HG03442 (cell line): ENCODE results near the gene ARX.

Experiments used
- ATAC-seq: cut with Tn5 transposase; IDR thresholded peaks from one replicate; pipeline ENCODE4 v1.9.1; 2021; ENCODE audit warnings: mild to moderate bottlenecking, moderate library complexity; ENCODE audit not compliant: unreplicated experiment

Gene ARX

GRCh38 chrX:25001808-25002660, 13.7 kb downstream of the ARX start:
- ATAC-seq: no peak

GRCh38 chrX:24999511-24999910, 16.3 kb downstream of the ARX start:
- ATAC-seq: no peak

DNA sequence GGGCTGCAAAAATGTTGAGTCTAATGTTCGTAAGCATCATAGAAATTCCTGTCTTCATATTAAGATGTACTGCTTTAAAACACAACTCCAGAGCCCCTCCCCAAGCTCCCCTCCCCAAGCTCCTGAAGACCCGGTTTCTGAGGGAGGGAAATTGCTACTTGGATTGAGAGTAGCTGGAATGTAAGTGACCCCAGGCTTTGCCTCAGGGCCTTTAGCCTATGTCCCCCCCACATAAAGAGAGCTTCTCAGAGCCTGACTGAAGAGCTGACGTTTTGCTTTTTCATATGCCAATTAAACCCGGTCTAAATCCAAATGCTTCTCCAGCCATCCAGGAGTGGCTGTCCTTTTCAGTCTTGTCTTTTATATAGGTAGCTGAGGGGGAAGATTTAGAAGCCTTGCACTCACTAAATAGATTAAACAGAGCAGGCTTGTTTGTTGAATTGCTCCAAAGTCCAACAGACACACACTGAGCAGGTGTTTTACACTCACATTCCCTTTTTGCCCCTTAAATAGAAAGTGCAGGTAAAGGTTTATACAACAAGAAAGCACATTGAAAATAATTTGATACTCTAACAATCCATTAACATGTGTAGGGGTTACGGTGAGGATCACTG, 19.6 kb downstream of the ARX start:
- no peak for ATAC-seq

DNA sequence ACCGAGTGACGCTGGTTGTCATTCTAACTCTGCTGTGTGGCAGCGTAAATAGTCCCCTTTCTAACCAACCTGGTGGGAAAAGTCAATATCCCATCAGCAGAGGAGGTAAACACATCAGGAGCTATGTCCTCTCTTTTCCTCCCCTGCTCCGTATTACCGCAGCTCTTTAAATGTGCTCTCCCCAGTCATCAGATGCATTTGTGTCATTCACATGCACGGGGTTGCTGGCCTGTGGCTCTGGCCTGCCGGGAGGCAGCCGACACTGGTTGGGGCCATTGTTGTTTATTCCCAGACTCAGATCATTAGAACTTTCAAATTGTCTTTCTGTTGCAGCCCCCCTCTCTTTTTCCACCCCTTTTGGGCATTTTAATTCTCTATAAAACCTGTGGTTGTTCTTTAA, 21.9 kb downstream of the ARX start:
- no peak for ATAC-seq

DNA sequence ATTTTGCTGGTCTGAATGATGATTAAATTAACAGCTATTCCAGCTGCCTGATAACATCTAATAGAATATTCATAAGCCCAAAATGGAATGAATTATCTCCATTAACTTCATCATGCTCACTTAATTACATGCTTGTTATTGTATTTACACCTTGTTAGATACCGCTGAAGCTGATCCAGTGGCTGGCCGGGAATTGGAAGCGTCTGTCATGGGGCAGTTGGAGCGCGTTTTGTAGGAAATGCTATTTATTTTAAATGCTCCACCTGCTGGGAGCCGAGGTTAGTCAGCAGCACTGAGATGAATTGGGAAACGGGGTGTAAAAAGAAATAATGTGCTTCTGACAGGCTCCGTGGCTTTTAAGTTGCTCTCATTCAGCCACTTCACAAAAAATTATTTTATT, 25.2 kb downstream of the ARX start:
- no peak for ATAC-seq

- ATAC-seq: no peak
These were observed 27.5 kb downstream of the ARX start for GRCh38 chrX:24988314-24988713.

- ATAC-seq: no peak
These were observed 28.0 kb downstream of the ARX start for GRCh38 chrX:24987731-24988130.

GRCh38 chrX:24985120-24985519, 30.6 kb downstream of the ARX start:
- ATAC-seq: no peak

GRCh38 chrX:24983931-24984330, 31.8 kb downstream of the ARX start:
- no peak for ATAC-seq

DNA sequence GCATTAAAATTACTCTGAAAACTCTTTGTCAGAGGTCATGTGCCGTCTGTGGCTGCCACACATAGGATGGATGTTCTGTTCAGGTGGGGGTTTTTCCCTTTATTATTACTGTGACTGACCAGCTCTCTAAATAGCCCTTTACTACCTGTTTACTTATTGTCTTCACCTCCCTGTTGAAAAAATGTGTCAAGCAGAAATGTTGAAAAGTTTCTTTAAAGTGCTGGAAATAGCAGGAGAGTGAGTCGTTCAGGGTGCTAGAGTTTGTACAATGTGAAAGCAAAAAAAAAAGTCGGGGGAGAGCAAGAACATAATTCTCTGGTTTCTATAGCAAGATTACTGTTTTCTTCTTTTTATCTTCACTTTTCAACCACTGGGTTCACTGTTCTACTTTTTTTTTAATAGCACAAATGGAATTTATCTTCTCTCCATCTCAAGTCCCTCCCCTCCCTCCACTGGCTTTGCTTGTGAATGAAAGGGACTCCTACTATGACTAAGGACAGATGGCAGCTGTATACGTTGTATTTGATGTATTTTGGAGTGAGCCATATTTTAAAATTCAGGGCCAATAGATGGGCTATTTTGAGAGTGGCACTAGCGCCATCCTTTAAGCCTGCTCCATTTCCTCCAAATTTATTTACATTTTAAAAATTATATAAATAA, 33.3 kb downstream of the ARX start:
- ATAC-seq: no peak

- ATAC-seq: no peak
These were observed 34.7 kb downstream of the ARX start for GRCh38 chrX:24981030-24981429.

GRCh38 chrX:24979081-24979480, 36.7 kb downstream of the ARX start:
- ATAC-seq: no peak

DNA sequence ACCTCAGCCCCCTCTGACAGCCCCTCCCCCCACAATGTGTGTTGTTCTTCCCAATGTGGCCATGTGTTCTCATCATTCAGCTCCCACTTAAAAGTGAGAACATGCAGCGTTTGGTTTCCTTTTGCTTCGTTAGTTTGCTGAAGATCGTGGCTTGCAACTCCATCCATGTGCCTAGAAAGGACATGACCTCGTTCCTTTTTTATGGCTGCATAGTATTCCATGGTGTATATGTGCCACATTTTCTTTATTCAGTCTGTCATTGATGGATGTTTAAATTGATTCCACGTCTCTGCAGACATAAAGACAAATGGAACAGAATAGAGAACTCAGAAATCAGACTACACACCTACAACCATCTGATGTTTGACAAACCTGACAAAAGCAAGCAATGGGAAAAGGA, 46.0 kb downstream of the ARX start:
- ATAC-seq: no peak

DNA sequence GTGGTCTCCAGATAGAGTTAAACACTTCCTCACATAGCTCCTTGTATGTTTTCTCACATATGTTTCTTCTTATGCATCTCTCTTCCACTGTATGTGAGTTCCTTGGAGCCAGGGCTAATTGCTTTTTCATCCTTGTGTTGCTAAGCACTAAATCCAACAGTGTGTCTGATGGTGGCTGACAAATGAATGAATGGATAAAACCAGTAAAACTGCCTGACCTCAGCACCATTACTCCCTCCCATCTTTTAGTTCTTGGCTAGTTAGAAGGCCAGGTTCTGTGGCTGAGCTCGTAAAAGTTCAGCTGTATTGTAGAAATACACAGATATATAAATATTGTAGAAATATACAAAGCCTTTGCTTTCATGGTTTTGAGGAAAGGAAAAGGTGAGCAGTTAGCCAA, 50.4 kb downstream of the ARX start:
- ATAC-seq: no peak

DNA sequence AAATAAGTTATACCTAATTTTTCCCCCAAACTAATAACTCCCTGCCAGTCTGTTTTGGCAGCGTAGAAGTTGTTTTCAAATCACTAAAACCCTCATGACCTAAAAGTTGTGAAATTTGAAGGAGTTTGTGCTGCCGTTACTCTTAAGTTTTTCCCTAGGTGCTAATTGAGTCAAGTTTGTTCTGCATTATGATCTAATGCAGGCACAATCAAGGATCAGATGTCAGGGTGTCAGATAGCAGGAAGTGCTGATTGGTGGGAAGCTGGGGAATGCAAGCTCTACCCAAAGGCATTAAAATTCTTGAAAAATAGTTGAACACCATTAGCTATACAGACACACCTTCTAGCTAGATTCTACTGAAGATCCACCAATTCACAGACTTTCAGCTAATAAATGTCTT, 51.9 kb downstream of the ARX start:
- no peak for ATAC-seq

- ATAC-seq: no peak
These were observed 54.0 kb downstream of the ARX start for GRCh38 chrX:24961809-24962208.

- ATAC-seq: no peak
These were observed 58.9 kb downstream of the ARX start for GRCh38 chrX:24956828-24957227.

GRCh38 chrX:24955372-24955930, 60.3 kb downstream of the ARX start:
- ATAC-seq: no peak

- no peak for ATAC-seq
These were observed 61.0 kb downstream of the ARX start for GRCh38 chrX:24954732-24955131.
